ENCODE measurements around the gene CD44.

Gene CD44

DNA sequence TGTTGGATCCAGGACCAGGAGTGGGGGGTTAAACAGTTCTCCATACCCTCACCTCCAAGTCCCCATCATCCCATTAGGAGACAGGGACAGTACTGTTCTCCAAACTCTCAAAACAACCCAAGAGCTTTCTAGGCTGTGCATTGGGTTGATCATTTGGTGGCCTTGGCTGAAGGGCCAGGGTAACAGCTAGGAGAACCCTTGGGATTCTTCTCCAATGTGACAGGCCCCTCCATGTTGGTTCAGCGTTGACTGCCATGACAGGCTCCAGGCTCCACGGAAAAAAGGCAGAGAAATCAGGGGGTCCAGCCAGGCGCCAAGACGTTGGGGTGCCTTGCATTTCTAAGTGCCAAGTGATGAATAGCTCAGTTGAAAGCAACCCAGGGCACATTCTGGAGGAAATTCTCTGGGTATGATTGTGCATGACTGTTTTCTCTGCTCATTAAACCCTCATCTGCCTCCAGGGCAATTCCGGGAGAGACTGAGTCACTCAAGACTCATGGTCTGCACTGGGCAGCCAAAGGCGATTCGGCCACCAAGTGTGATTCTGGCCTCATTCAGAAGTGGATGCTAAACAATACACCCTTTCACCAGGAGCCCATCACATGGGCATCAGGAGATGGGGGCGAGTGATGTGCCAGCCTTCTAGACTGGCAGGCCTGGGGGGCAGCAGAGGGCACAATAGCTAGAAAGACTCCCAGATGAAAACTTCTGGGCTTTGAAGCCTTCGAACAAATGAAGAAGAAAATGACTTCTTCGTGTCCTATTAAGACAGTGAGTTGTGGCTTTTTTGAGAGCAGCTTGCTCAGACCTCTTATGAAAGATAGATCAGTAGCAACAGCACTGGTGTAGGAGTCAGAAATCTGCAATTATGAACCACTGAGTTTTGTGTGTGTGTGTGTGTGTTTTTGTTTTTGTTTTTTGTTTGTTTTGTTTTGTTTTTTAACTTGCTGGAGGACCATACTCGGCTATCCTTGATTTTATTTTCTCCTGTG is 27.7 kb downstream of the CD44 start:
- H3F3A ChIP-seq (ENCODE audit: control insufficient read depth, insufficient read depth) = no peaks in the 10 kb centered on the region
- H3K4me1 ChIP-seq (ENCODE audit: control insufficient read depth, low read length) = peaks cover 6% of the 10 kb centered on the region; the same call in 1 of the 2 replicates
- H3K79me2 ChIP-seq (ENCODE audit: control insufficient read depth, low read length) = no peaks in the 10 kb centered on the region
- H4K20me1 ChIP-seq (ENCODE audit: control insufficient read depth, insufficient read depth, low read depth, low read length) = no peaks in the 10 kb centered on the region
- no peaks in the 10 kb centered on the region for H3K9me3 ChIP-seq (ENCODE audit: control insufficient read depth, insufficient read depth, low read length)
- no peak overlapping the region for H3K4me3 ChIP-seq (ENCODE audit: low read length)
- TF ChIP-seq EZH2phosphoT487 (IDR thresholded peaks at IDR 0.05; ENCODE audit: borderline replicate concordance, low read length) = no peak
- TF ChIP-seq, protein P1, sequence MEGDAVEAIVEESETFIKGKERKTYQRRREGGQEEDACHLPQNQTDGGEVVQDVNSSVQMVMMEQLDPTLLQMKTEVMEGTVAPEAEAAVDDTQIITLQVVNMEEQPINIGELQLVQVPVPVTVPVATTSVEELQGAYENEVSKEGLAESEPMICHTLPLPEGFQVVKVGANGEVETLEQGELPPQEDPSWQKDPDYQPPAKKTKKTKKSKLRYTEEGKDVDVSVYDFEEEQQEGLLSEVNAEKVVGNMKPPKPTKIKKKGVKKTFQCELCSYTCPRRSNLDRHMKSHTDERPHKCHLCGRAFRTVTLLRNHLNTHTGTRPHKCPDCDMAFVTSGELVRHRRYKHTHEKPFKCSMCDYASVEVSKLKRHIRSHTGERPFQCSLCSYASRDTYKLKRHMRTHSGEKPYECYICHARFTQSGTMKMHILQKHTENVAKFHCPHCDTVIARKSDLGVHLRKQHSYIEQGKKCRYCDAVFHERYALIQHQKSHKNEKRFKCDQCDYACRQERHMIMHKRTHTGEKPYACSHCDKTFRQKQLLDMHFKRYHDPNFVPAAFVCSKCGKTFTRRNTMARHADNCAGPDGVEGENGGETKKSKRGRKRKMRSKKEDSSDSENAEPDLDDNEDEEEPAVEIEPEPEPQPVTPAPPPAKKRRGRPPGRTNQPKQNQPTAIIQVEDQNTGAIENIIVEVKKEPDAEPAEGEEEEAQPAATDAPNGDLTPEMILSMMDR (IDR thresholded peaks at IDR 0.05; ENCODE audit: low read depth, low read length, poor library complexity, severe bottlenecking) = no peak
- no peaks in the 10 kb centered on the region for H3K36me3 ChIP-seq (ENCODE audit: control insufficient read depth, low read length)
- H3K27ac ChIP-seq (ENCODE audit: low read depth, low read length) = no peak overlapping the region
- no peaks in the 10 kb centered on the region for H3K9me2 ChIP-seq (replicated peaks; ENCODE audit: control insufficient read depth, low read length)
- peaks cover 29% of the 10 kb centered on the region for H3K27me3 ChIP-seq (ENCODE audit: control insufficient read depth, low read length)
- no peak overlapping the region for H3K4me2 ChIP-seq (ENCODE audit: low read length)

DNA sequence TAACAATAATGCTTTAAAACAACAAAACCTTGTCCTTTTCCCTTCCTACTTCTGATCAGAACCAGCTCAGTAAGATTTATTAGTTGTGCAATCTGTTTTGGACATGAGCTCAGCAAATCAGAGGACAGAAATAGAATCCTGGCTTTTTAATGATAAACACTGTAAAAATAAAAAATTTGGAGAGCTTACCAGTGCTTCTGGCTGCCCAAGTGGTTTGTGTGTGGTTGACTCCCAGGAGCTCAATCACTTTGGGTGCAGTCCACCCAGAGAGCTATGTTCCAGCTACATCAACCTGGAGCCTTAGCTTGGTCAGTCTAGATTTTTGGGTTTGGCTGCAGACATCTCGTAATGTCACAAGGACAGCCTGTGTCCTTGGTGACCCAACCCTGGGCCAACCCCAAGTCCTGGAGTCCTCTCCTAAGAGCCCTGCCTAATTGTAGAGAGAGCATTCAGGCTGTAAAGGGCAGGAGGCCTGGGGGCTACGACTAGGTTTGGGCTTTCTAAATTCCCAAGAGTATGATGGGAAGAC is 28.5 kb downstream of the CD44 start:
- Histone ChIP-seq H3K27me3 (ENCODE audit: control insufficient read depth, low read length) (peaks cover 31% of the 10 kb centered on the region), H3K9me3 (ENCODE audit: control insufficient read depth, insufficient read depth, low read length) (no peaks in the 10 kb centered on the region), H3K27ac (ENCODE audit: low read depth, low read length) (no peak overlapping the region), H3K4me3 (ENCODE audit: low read length) (no peak overlapping the region), H3K36me3 (ENCODE audit: control insufficient read depth, low read length) (no peaks in the 10 kb centered on the region), H3K4me1 (ENCODE audit: control insufficient read depth, low read length) (peaks cover 6% of the 10 kb centered on the region; the same call in 1 of the 2 replicates), H3K79me2 (ENCODE audit: control insufficient read depth, low read length) (no peaks in the 10 kb centered on the region), H3K4me2 (ENCODE audit: low read length) (no peak overlapping the region), H3K9me2 (replicated peaks; ENCODE audit: control insufficient read depth, low read length) (no peaks in the 10 kb centered on the region), H3F3A (ENCODE audit: control insufficient read depth, insufficient read depth) (no peaks in the 10 kb centered on the region), H4K20me1 (ENCODE audit: control insufficient read depth, insufficient read depth, low read depth, low read length) (no peaks in the 10 kb centered on the region)
- TF ChIP-seq, protein P1 (IDR thresholded peaks at IDR 0.05; ENCODE audit: low read depth, low read length, poor library complexity, severe bottlenecking) = no peak
- no peak for TF ChIP-seq EZH2phosphoT487 (IDR thresholded peaks at IDR 0.05; ENCODE audit: borderline replicate concordance, low read length)

DNA sequence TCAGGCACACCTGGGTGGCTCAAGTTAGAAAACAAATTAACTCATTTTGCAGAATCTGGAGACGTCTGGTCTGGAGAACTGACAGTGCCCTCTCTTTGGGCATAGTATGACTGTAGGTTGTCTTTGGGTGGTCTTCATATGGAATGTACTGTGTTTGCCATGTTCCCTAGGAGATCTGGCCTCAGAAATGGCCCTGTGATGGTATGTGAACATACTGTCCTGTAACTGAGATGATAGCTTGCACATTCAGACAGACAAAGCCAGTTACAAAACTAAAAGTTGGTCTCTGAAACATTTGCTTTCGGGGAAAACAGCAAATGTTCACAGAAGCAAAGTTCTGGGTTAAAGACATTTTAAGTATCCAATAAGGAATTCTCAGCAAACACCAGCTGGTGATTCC is 29.7 kb downstream of the CD44 start:
- Histone ChIP-seq H3K79me2 (ENCODE audit: control insufficient read depth, low read length) (no peaks in the 10 kb centered on the region), H4K20me1 (ENCODE audit: control insufficient read depth, insufficient read depth, low read depth, low read length) (no peaks in the 10 kb centered on the region), H3K9me2 (replicated peaks; ENCODE audit: control insufficient read depth, low read length) (no peaks in the 10 kb centered on the region), H3K36me3 (ENCODE audit: control insufficient read depth, low read length) (no peaks in the 10 kb centered on the region), H3K4me2 (ENCODE audit: low read length) (no peak overlapping the region), H3K27me3 (ENCODE audit: control insufficient read depth, low read length) (peaks cover 27% of the 10 kb centered on the region), H3F3A (ENCODE audit: control insufficient read depth, insufficient read depth) (no peaks in the 10 kb centered on the region), H3K4me3 (ENCODE audit: low read length) (no peak overlapping the region), H3K4me1 (ENCODE audit: control insufficient read depth, low read length) (peaks cover 6% of the 10 kb centered on the region; the same call in 1 of the 2 replicates), H3K27ac (ENCODE audit: low read depth, low read length) (no peak overlapping the region), H3K9me3 (ENCODE audit: control insufficient read depth, insufficient read depth, low read length) (no peaks in the 10 kb centered on the region)
- TF ChIP-seq, protein P1 (IDR thresholded peaks at IDR 0.05; ENCODE audit: low read depth, low read length, poor library complexity, severe bottlenecking) = no peak
- TF ChIP-seq EZH2phosphoT487 (IDR thresholded peaks at IDR 0.05; ENCODE audit: borderline replicate concordance, low read length) = no peak
